GM21737 (cell line): ENCODE data around the gene CCSER1.
"Not testable (repeated sequence)": the region's sequence is repeated elsewhere in the genome, so short reads cannot be mapped to it uniquely, and the experiment has no call there.

Experiments used
- ATAC-seq: cut with Tn5 transposase; IDR thresholded peaks from one replicate; pipeline ENCODE4 v1.9.1; 2021; ENCODE audit warnings: mild to moderate bottlenecking, moderate library complexity; ENCODE audit not compliant: unreplicated experiment

Gene CCSER1

DNA sequence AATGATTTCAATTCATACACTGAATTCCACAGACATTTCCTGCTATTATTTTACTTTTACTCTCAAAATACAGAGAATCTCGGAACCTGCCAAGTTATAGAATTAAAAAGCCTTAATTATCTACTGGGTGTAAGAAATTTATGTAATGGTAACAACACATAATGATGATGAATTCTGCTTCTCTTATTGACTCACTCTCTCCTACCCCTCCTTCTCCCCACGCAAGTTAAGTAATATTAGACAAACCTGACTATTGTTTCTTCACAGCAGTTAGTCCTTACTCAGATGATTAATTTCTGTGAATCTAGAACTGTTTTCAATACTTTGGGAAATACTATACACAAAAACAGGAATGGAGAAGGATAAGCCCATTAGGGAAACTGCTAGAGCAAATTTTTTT lies 762.0 kb downstream of the CCSER1 start:
- no peak for ATAC-seq

DNA sequence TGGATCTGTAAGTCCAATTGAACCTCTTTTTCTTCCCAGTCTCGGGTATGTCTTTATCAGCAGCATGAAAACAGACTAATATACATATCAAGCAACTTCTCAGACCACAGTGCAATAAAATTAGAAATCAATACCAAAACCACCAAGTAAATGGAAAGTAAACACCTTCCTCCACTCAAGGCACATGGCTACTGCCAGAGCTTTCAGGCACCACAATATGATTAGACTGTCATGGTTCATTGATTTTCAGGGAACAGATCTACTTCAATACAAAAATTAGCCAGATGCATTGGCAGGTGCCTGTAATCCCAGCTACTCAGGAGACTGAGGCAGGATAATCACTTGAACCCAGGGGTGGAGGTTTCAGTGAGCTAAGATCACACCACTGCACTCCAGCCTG lies 776.2 kb downstream of the CCSER1 start:
- ATAC-seq: not testable (repeated sequence)

DNA sequence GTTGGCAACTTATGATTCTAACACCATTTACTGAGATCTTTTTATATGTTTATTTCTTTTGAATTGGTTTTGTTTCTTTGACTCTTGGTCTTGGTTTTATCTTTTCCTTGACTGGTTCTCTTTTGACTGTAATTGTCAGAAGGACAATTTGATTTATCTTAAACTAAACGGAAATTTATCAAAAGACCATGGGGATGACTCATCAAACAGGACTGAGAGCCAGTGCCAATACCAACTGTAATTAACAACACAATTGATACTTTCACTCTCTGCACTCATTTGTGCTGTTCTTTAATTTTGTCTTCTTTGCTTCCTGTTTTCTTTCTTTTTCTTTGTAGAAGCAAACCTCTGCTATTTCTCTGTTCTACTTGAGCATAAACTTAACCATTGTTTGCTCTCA lies 776.8 kb downstream of the CCSER1 start:
- ATAC-seq: no peak

DNA sequence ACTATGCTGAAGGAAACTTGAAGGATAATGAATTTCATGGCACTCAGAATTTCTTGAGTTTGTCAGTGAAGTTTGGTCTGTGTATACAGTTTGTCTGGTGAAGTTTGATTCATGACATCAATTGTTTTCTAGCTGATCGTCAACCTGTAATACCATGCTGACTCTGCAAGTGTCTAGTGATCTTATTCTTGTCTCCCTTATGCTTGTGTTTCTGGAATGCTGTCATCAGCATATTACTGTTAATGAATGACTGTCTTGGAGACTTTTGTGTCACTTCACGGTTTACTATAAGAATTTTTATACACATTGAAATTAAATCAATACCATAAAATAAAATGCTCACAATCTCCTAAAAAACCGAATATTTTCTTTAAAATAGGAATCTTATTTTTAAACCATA lies 779.0 kb downstream of the CCSER1 start:
- no peak for ATAC-seq

DNA sequence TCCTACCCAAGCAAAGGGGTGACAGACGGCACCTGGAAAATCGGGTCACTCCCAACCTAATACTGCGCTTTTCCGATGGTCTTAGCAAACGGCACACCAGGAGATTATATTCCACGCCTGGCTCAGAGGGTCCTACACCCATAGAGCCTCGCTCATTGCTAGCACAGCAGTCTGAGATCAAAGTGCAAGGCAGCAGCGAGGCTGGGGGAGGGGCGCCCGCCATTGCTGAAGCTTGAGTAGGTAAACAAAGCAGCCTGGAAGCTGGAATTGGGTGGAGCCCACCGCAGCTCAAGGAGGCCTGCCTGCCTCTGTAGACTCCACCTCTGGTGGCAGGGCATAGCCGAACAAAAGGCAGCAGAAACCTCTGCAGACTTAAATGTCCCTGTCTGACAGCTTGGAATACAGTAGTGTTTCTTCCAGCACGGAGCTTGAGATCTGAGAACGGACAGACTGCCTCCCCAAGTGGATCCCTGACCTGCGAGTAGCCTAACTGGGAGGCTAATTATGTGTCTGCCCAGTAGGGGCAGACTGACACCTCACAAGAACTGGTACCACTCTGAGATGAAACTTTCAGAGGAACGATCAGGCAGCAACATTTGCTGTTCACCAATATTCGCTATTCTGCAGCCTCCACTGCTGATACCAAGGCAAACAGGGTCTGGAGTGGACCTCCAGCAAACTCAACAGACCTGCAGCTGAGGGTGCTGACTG lies 784.7 kb downstream of the CCSER1 start:
- not testable (repeated sequence) for ATAC-seq

DNA sequence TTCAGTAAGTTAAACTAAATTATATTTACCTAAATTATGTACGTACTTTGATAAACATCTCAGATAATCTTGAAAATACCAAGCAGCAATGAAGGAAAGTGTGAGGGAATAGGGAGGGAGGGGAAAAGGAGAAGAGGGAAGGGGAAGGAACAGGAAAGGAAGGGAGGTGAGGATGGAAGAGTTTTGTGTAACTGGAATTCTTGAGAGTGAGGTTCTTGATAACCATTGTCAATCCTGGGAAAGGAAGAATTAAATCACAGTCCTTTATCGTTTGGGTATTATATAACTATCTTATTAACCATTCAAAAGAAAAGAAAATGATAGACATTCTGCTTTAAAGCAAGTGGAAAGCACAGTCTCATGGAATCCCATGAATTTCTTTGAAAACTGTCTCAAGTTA lies 795.0 kb downstream of the CCSER1 start:
- no peak for ATAC-seq

DNA sequence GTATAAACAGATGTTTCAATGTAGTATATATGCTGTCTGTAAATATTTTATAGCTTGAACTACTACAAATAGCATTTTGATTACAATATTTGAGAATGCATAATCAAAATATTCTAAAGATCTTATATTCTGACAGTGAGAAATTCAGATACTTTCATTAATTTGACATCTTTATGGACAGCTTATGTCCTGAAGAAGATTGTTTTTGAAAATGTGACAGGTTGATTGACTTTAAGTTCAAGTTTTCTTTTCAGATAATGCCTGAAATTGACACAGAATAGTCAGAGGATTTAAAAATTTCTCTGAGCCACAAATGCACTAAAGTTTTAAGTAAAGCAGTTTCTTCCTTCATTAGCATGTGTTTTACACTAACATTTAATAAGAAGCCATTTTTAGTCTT lies 799.8 kb downstream of the CCSER1 start:
- no peak for ATAC-seq

DNA sequence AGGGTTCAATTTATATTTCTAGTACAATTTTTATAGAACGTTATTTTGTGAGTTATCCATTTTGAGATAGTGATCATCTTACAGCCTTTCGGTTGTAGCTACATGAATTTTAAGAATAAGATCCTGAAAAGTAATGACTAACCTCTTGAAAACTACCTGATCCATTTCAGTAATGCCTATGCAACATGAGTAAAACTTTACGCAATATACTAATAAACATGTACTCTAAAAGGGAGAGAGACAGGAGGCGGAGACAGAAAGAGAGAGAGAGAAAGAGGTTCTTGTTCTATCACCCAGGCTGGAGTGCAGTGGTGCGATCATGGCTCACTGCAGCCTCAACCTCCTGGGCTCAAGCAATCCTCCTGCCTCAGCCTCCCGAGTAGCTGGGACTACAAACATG lies 816.1 kb downstream of the CCSER1 start:
- no peak for ATAC-seq

DNA sequence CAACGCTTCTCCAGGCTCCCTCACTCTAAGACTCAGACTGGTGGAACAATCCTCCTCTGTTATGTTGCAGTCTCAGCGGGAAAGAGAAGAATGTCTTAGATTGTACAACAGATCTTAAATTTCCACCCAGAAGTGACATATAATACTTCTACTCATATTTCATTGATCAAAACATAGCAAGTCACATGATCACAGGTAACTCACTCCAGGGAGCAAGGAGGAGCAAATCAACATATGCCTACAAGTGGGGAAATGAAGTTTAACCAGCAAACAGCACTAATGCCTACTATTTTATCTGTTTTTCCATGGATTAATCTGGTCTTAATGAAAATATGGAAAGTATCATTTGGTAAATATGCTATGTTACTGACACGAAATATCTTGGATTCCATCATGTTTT lies 819.8 kb downstream of the CCSER1 start:
- no peak for ATAC-seq

DNA sequence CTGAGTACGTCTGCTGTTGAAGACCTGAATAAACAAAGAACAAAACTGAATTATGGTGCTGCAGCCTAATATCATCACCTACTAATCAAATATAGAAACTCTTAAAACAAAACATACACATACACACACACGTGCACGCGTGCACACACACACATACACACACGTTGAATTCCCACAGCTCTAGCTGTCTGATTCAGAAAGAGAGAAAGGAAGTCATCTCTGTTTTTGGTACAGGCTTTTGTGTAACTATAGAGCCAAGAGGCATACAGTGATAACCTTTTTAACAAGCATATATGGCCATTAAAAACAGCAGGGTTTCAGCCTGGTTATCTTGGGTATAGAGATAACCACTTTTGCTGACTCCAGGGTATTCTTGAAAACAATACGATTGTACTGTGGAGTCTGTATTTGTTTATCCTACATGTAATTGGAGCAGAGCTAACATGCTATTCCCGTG lies 823.2 kb downstream of the CCSER1 start:
- no peak for ATAC-seq

DNA sequence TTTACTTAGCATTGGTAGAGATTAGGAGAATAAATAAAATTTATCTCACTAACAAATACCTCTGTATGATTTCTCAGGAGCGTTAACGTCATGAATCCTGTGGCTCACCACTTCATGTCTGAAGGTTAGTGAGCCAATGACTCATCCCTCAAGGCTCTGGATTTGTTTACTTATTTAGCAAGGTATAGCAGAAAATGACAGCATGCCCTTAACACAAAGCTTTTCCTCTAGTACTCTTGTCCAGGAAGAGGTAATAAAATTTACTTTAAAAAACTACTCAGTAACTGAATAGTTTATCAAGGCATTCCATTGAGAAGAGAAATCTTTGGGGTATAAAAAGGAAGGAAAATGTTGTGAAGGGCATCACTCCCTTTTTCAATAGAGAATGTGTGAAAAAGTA lies 823.8 kb downstream of the CCSER1 start:
- ATAC-seq: no peak

DNA sequence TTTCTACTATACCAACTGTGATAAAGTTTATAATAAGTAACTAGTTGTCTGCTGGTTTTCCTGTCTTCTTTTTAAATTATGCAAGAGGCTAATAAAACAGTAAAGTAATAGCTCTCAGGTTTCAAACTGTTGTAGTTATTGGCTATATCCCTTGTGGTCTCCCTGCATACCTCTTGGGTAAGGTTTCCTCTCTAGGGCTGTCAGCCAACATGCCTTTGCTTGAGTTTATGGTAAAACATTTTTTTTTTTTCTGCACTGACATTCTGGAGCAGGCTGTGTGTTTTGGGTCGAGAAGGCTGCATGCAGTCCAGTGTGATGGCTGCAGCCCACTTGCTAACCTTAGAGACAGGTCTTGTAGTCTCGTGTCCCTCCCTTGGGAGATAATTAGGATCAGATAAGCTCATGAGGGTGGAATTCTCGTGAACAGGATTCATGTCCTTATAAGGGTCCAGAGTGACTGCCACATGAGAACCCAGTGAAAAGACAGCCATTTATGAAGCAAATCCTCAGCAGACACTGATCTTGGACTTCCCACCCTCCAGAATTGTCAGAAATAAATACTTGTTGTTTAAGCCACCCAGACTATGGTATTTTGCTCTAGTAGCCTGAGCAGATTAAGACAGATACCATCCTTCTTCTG lies 831.2 kb downstream of the CCSER1 start:
- ATAC-seq: no peak

DNA sequence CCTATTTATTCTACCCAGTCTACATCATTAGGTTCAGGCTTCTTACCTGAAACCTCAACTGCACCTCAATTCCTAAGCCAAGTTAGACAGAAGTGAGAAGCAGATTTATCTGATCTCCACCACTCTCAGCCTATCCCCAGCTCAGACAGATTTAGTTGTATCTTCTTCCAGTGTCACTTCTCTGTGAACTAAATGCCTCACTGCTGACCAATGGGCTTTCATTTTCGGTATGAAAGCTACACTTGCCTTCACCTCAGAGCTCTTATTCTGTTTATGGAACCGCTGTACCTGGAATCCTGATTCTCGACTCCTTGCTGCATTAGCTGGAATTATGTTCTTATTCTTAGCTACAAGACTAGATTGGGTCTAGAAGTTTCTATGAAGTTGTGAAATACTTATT lies 833.2 kb downstream of the CCSER1 start:
- no peak for ATAC-seq

DNA sequence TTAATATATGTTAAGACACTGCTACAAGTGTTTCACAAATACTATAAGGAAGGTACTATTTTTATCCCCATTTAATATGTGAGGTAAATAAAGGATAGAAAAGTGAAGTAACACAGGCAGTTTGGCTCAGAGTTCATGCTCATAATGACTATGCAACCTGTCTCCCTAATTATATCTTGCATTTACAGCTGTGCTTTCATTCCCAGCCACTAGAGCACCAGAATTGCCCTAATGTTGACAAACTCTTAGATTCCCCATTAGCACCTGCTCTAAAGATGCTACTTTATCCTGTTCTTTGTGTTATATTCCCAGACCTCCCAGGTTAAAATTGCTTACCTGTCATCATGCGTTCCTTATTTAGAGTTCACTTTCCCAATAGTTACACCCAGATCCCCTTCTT lies 833.6 kb downstream of the CCSER1 start:
- ATAC-seq: no peak

DNA sequence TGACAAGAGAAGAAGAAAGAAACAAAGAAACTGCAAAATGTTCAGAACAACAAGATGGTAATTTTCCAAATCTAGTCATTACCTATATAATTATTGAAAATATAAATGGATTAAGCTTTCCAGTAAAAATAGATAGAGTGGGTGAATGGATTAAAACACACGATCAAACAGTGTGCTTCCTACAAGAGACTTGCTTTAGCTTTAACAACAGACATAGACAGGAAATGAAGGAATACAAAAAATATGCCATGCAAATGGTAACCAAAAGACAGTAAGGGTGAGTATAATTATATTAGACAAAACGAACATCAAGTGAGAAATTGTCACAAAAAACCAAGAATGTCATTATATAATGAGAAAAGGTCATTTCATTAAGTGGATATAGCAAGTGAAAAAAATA lies 842.8 kb downstream of the CCSER1 start:
- ATAC-seq: no peak

DNA sequence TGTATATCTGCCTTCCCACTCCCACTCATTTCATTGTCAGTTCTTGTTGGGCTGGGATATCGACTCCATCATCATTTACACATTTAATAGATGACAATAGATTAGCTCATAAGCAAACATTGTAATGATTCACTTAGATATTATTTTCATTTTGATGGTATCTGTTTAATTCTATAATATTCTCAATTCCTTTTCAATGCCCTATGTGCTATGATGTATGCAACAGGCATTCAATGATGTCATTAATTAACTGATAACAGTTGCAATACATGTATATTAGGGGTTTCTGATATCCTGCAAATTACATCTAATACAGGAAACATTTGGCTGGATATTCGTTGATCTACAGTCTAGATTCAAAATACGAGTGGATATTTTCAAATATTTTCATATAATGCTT lies 850.5 kb downstream of the CCSER1 start:
- no peak for ATAC-seq

DNA sequence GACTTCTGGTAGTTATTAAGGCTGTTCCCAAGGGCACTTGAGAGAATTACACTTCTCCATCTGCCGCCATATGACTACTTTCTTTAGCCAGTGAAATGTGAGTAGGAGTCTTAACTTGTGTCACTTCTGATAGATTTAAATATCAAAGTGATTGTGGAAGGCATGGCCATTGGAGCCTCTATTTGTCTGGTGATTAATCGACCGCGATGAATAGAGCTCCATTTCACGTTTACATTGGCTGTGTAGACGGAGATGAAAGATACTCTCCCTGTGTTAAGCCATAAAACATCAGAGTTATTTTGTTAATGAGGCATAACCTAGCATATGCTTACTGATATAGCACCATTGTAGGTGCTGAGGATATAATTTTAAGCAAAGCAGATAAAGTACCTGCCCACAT lies 852.4 kb downstream of the CCSER1 start:
- no peak for ATAC-seq

DNA sequence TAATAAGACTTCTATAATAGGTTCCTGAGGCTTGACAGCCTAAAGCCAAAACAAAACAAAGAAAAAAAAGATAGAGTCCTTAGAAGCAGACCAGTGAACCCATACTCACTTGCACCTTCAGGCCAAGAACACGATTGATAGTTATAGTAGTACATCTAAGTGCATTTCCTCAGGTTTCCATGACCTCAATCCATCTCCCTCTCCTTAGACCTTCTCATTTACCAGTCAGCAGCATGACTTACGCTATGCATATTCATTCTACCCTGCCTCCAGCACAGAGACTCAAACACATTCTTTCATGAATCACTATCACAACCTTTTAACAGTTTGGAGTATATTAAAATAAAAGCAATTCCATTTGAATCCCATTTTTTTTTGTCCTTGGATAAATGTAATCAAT lies 855.6 kb downstream of the CCSER1 start:
- no peak for ATAC-seq

DNA sequence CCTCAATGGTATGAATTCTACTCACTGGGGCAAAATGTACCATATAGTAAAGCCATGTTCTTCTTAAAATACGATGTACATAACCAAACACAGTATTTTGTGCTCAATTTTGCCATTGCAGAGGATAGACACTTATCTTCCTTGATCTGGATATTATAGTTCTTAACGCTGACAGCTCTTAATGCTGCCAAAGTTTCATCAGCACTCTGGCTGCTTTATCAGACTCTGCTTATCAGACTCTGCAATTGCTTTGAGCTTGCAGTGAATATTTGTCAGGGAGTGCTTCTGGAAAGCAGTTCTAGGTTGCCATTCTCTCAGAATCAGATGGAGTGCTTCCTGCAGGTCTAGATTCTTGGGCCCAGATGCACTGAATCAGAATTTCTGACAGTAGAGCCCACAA lies 863.1 kb downstream of the CCSER1 start:
- no peak for ATAC-seq

DNA sequence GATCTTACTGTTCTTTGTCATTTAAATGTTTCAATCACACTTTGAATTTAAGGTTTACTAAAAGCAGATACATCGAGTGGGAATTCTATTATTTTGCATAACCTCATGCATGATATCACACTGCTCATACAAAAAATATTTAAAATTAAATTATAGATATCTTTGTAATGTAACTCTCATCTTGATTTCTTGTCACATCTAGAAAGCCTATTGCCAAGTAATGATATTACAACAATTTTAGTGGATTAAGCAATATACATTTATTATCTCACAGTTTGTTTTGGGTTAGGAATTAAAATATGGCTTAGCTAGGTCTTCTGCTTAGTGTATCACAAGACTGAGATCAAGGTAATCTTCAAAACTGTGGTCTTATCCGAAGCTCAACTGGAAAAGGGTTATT lies 865.0 kb downstream of the CCSER1 start:
- ATAC-seq: no peak

DNA sequence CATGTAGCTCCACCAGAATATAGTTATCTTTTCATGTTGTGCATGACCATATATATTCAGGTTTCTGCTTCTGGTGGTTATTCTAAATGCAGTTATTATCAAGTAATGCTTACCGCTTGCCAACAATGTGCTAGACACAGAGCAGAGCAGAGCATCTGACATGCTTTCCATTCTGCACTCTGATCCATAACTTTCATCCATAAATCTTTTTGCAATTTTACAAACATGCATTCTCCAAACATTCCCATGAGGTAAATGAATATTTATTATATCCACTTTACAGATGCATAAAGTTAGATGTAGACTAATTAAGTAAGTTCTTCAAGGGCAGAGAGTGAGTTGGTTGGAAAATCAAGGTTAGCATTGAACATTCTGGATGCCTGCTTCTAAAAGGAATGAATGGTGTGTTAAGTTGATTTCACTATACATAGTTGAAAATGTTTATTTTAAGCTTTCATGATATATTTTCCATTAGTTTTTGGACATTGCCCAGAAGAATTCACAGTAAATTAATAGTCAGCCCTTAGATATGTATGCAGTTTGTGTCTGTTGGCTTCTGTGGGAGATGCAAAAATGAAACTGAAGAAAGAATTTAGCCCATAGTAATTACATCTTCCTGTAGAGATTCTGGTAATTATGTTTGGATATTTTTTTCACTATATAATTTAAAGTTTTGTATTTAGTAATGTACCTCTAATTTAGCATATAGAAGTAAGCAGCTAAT lies 867.8 kb downstream of the CCSER1 start:
- no peak for ATAC-seq

DNA sequence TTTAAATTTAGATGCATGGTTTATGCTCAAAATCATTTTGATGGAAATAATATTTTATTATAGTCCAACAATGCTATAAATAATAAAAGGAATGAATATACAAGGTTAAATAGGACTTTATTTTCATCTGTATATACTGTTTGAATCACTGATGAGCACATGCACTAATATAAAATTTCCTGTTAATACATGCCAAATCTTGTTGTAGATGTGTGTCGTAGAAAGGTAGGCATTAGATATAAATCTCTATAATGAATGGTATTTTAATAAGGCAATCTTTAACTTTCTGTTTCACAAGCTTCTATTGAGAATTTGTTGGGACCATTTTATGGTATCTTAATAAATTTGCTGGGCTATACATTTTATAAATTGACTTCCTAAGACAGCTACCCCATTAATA lies 868.8 kb downstream of the CCSER1 start:
- ATAC-seq: no peak
